ENCODE data around the gene NT5DC4.
A peak's percentile ranks its signal among the peaks of the same experiment; 100 is the strongest.

Gene NT5DC4

GRCh38 chr2:112720785-112721184 lies at the start of gene NT5DC4:
Gene NT5DC4 (plus strand): TSS chr2:112721020. CDS start chr2:112721080, 60 bp downstream.
- DNase-seq (ENCODE audit: low read depth): no peak

- DNase-seq (ENCODE audit: low read depth): no peak
Observed at GRCh38 chr2:112671801-112672200, 49.0 kb upstream of the NT5DC4 start.

- no peak for DNase-seq (ENCODE audit: low read depth)
Observed at GRCh38 chr2:112673008-112673407, 47.8 kb upstream of the NT5DC4 start.

- no peak for DNase-seq (ENCODE audit: low read depth)
Observed at GRCh38 chr2:112674229-112674628, 46.6 kb upstream of the NT5DC4 start.

- no peak for DNase-seq (ENCODE audit: low read depth)
Observed at GRCh38 chr2:112679484-112679883, 41.3 kb upstream of the NT5DC4 start.

- DNase-seq (ENCODE audit: low read depth): no peak
Observed at GRCh38 chr2:112680666-112681101, 40.1 kb upstream of the NT5DC4 start.

GRCh38 chr2:112682101-112682500 lies 38.7 kb upstream of the NT5DC4 start:
- no peak for DNase-seq (ENCODE audit: low read depth)

- no peak for DNase-seq (ENCODE audit: low read depth)
Observed at GRCh38 chr2:112683550-112684414, 37.0 kb upstream of the NT5DC4 start.

GRCh38 chr2:112684415-112684775 lies 36.4 kb upstream of the NT5DC4 start:
- DNase-seq (ENCODE audit: low read depth): no peak

- no peak for DNase-seq (ENCODE audit: low read depth)
Observed at GRCh38 chr2:112685271-112685884, 35.4 kb upstream of the NT5DC4 start.

- no peak for DNase-seq (ENCODE audit: low read depth)
Observed at GRCh38 chr2:112686348-112687217, 34.2 kb upstream of the NT5DC4 start.

GRCh38 chr2:112687522-112687921 lies 33.3 kb upstream of the NT5DC4 start:
- DNase-seq (ENCODE audit: low read depth): no peak

- DNase-seq (ENCODE audit: low read depth): no peak
Observed at GRCh38 chr2:112688086-112688880, 32.5 kb upstream of the NT5DC4 start.

- DNase-seq (ENCODE audit: low read depth): peak; percentile 44
Observed at GRCh38 chr2:112690853-112691401, 29.9 kb upstream of the NT5DC4 start.

- no peak for DNase-seq (ENCODE audit: low read depth)
Observed at GRCh38 chr2:112691881-112692281, 28.9 kb upstream of the NT5DC4 start.

- DNase-seq (ENCODE audit: low read depth): peak; percentile 23
Observed at GRCh38 chr2:112692495-112692911, 28.3 kb upstream of the NT5DC4 start.

- no peak for DNase-seq (ENCODE audit: low read depth)
Observed at GRCh38 chr2:112692918-112693317, 27.9 kb upstream of the NT5DC4 start.

GRCh38 chr2:112693596-112693995 lies 27.2 kb upstream of the NT5DC4 start:
- no peak for DNase-seq (ENCODE audit: low read depth)

- no peak for DNase-seq (ENCODE audit: low read depth)
Observed at GRCh38 chr2:112694182-112694581, 26.6 kb upstream of the NT5DC4 start.

GRCh38 chr2:112698834-112699515 lies 21.8 kb upstream of the NT5DC4 start:
- no peak for DNase-seq (ENCODE audit: low read depth)

All from activated gamma-delta T cell treated with anti-CD3 and anti-CD28 coated beads, Interleukin-2, amount 50 U/mL, for 16 hours (primary cell).